IPS-15b (cell line): ENCODE measurements around the gene IL17RD.
"Not testable (repeated sequence)": the region's sequence is repeated elsewhere in the genome, so short reads cannot be mapped to it uniquely, and the experiment has no call there.

ENCODE experiments used
- H3K27me3 ChIP-seq: one replicate; pipeline ENCODE4 v1.6.1; 2013; ENCODE audit warnings: low read length; ENCODE audit not compliant: control insufficient read depth, insufficient read depth
- H3K36me3 ChIP-seq: one replicate; pipeline ENCODE4 v1.6.1; 2013; ENCODE audit warnings: low read length; ENCODE audit not compliant: control insufficient read depth, insufficient read depth
- H3K4me1 ChIP-seq: one replicate; pipeline ENCODE4 v1.6.1; 2013; ENCODE audit warnings: mild to moderate bottlenecking, low read length; ENCODE audit not compliant: control insufficient read depth, insufficient read depth
- H3K4me3 ChIP-seq: one replicate; pipeline ENCODE4 v1.5.1; 2013; ENCODE audit warnings: low read depth, low read length
- H3K9ac ChIP-seq: one replicate; pipeline ENCODE4 v1.6.1; 2013; ENCODE audit warnings: low read depth, mild to moderate bottlenecking, low read length
- H3K9me3 ChIP-seq: one replicate; pipeline ENCODE4 v1.6.1; 2013; ENCODE audit warnings: mild to moderate bottlenecking, low read length; ENCODE audit not compliant: control insufficient read depth, insufficient read depth

Gene IL17RD

GRCh38 chr3:57085211-57085610 is 79.9 kb downstream of the IL17RD start:
- H3K9ac ChIP-seq, result no peak overlapping the region
- peaks cover 2% of the 10 kb centered on the region for H3K27me3 ChIP-seq
- no peak overlapping the region for H3K4me3 ChIP-seq
- no peaks in the 10 kb centered on the region for H3K36me3 ChIP-seq
- H3K9me3 ChIP-seq, result no peaks in the 10 kb centered on the region
- peaks cover 3% of the 10 kb centered on the region for H3K4me1 ChIP-seq

- not testable (repeated sequence) for H3K36me3 ChIP-seq, H3K9ac ChIP-seq, H3K9me3 ChIP-seq, H3K27me3 ChIP-seq, H3K4me3 ChIP-seq, H3K4me1 ChIP-seq
Measured at GRCh38 chr3:57083266-57083995, 81.7 kb downstream of the IL17RD start.

- no peaks in the 10 kb centered on the region for H3K36me3 ChIP-seq
- H3K9me3 ChIP-seq, result no peaks in the 10 kb centered on the region
- H3K27me3 ChIP-seq, result peaks cover 12% of the 10 kb centered on the region
- peaks cover 5% of the 10 kb centered on the region for H3K4me1 ChIP-seq
- H3K4me3 ChIP-seq, result no peak overlapping the region
- no peak overlapping the region for H3K9ac ChIP-seq
Measured at GRCh38 chr3:57082481-57082880, 82.7 kb downstream of the IL17RD start.

GRCh38 chr3:57081173-57081572 is 84.0 kb downstream of the IL17RD start:
- H3K9ac ChIP-seq, result no peak overlapping the region
- H3K27me3 ChIP-seq, result peaks cover 21% of the 10 kb centered on the region
- H3K9me3 ChIP-seq, result no peaks in the 10 kb centered on the region
- H3K36me3 ChIP-seq, result no peaks in the 10 kb centered on the region
- H3K4me1 ChIP-seq, result peaks cover 5% of the 10 kb centered on the region
- H3K4me3 ChIP-seq, result no peak overlapping the region

GRCh38 chr3:57080171-57080570 is 85.0 kb downstream of the IL17RD start:
- Histone ChIP-seq H3K4me1 (peaks cover 5% of the 10 kb centered on the region), H3K27me3 (peaks cover 21% of the 10 kb centered on the region), H3K9ac (no peak overlapping the region), H3K4me3 (peak overlapping the region; percentile 75), H3K9me3 (no peaks in the 10 kb centered on the region), H3K36me3 (no peaks in the 10 kb centered on the region)

- Histone ChIP-seq H3K4me1 (peaks cover 5% of the 10 kb centered on the region), H3K9ac (peak overlapping the region; percentile 51), H3K4me3 (peak overlapping the region; percentile 75), H3K36me3 (no peaks in the 10 kb centered on the region), H3K9me3 (no peaks in the 10 kb centered on the region), H3K27me3 (peaks cover 21% of the 10 kb centered on the region)
Measured at GRCh38 chr3:57079474-57079831, 85.7 kb downstream of the IL17RD start.

GRCh38 chr3:57078635-57079473 is 86.3 kb downstream of the IL17RD start:
- Histone ChIP-seq H3K9me3 (no peaks in the 10 kb centered on the region), H3K36me3 (no peaks in the 10 kb centered on the region), H3K27me3 (peaks cover 21% of the 10 kb centered on the region), H3K9ac (peak overlapping the region; percentile 75), H3K4me1 (peaks cover 5% of the 10 kb centered on the region), H3K4me3 (peak overlapping the region; percentile 87)

GRCh38 chr3:57078344-57078634 is 86.9 kb downstream of the IL17RD start:
- Histone ChIP-seq H3K9ac (peak overlapping the region; percentile 68), H3K4me3 (peak overlapping the region; percentile 87)

GRCh38 chr3:57077630-57078343 is 87.4 kb downstream of the IL17RD start:
- Histone ChIP-seq H3K9me3 (no peaks in the 10 kb centered on the region), H3K9ac (peak overlapping the region; percentile 68), H3K4me3 (peak overlapping the region; percentile 87), H3K36me3 (no peaks in the 10 kb centered on the region), H3K4me1 (peaks cover 5% of the 10 kb centered on the region), H3K27me3 (peaks cover 21% of the 10 kb centered on the region)

More at GRCh38 chr3:57078344-57078634, 86.9 kb downstream of the IL17RD start:
- H3K27me3 ChIP-seq, result peaks cover 21% of the 10 kb centered on the region
- no peaks in the 10 kb centered on the region for H3K9me3 ChIP-seq
- peaks cover 5% of the 10 kb centered on the region for H3K4me1 ChIP-seq
- no peaks in the 10 kb centered on the region for H3K36me3 ChIP-seq

GRCh38 chr3:57076422-57076951 is 88.7 kb downstream of the IL17RD start:
- Histone ChIP-seq H3K9me3 (no peaks in the 10 kb centered on the region), H3K4me1 (peaks cover 5% of the 10 kb centered on the region), H3K4me3 (no peak overlapping the region), H3K27me3 (peaks cover 21% of the 10 kb centered on the region), H3K9ac (no peak overlapping the region), H3K36me3 (no peaks in the 10 kb centered on the region)

- H3K9ac ChIP-seq, result no peak overlapping the region
- H3K9me3 ChIP-seq, result no peaks in the 10 kb centered on the region
- no peaks in the 10 kb centered on the region for H3K36me3 ChIP-seq
- peaks cover 19% of the 10 kb centered on the region for H3K27me3 ChIP-seq
- H3K4me3 ChIP-seq, result no peak overlapping the region
- no peaks in the 10 kb centered on the region for H3K4me1 ChIP-seq
Measured at GRCh38 chr3:57074135-57074534, 91.0 kb downstream of the IL17RD start.
